Vagina (tissue), 2 donors: Measurements from ENCODE around the gene PPFIBP2. TPM values are rescaled to one million over a fixed set of nuclear protein-coding genes. Genes with fewer than 3 reads are reported as not detected.

ENCODE experiments used
- DNase-seq, 2 donors: peaks; one replicate each; pipeline ENCODE4 v3.0.0-alpha.2; 2017; ENCODE audit errors: extremely low spot score in 2 of 2
- H3K27ac ChIP-seq: fragments of 200-600 bp; sonication (generic); one replicate; pipeline ENCODE4 v1.5.1; 2019
- H3K27me3 ChIP-seq: fragments of 200-600 bp; sonication (generic); one replicate; pipeline ENCODE4 v1.5.1; 2019
- H3K36me3 ChIP-seq, 2 donors: fragments of 200-600 bp; sonication (generic); one replicate each; pipeline ENCODE4 v1.5.1; 2017 to 2019
- H3K4me1 ChIP-seq: fragments of 200-600 bp; sonication (generic); one replicate; pipeline ENCODE4 v1.5.1; 2019
- H3K4me3 ChIP-seq, 2 donors: fragments of 200-600 bp; sonication (generic); 1 replicate in 1 of 2; 2 replicates in 1 of 2; pipeline ENCODE4 v1.5.1; 2016 to 2019
- H3K9me3 ChIP-seq: fragments of 200-600 bp; sonication (generic); one replicate; pipeline ENCODE4 v1.5.1; 2019
- CTCF ChIP-seq, 3 experiments: fragments of 450-650 bp in 2 of 3; fragments of 200-600 bp in 1 of 3; sonication (generic) in 1 of 3; IDR thresholded peaks; one replicate each; pipeline ENCODE4 v1.5.1; 2017 to 2019; ENCODE audit warnings: antibody characterized with exemption in 3 of 3, mild to moderate bottlenecking in 2 of 3, moderate library complexity in 2 of 3
- POLR2A ChIP-seq, 2 donors: fragments of 450-650 bp; IDR thresholded peaks; one replicate each; pipeline ENCODE4 v1.6.1; 2017; ENCODE audit warnings: antibody characterized with exemption in 2 of 2, mild to moderate bottlenecking in 2 of 2, moderate library complexity in 2 of 2
- POLR2AphosphoS5 ChIP-seq, 2 donors: sonication (generic); formaldehyde crosslinking; IDR thresholded peaks; one replicate each; pipeline ENCODE4 v1.9.0; 2017; ENCODE audit warnings: antibody characterized with exemption in 2 of 2, mild to moderate bottlenecking in 2 of 2, low read depth in 1 of 2; ENCODE audit not compliant: insufficient read depth in 1 of 2
- intact Hi-C: fragments of 100-400 bp; cut with DNase I; formaldehyde crosslinking; loops from one replicate; pipeline ENCODE4 v1.15.1; 2023
- total RNA-seq: library from RNA; depleted of rRNA; stranded (reverse); fragments of >200 nt; gene quantifications from one replicate; pipeline ENCODE4 v1.2.3, GENCODE V29; 2016

Gene PPFIBP2
- total RNA-seq, 1 donor from 2014 or later: 48.1 TPM

- TF ChIP-seq POLR2A (IDR thresholded peaks at IDR 0.05): no peak
- no peak for TF ChIP-seq POLR2AphosphoS5 (IDR thresholded peaks at IDR 0.05; ENCODE audit: insufficient read depth in 1 of 2, low read depth in 1 of 2)
- no peaks in the 10 kb centered on the region for H3K36me3 ChIP-seq
- no peak overlapping the region for H3K4me3 ChIP-seq
- H3K27me3 ChIP-seq: no peaks in the 10 kb centered on the region
- peaks cover 17% of the 10 kb centered on the region for H3K4me1 ChIP-seq
- H3K27ac ChIP-seq: no peak overlapping the region
- DNase-seq: no peak
- intact Hi-C loops: no loop called here
- H3K9me3 ChIP-seq: no peaks in the 10 kb centered on the region
These were observed 19.6 kb downstream of the PPFIBP2 start for GRCh38 chr11:7533199-7534041.

- Histone ChIP-seq H3K4me3 (no peak overlapping the region), H3K4me1 (peaks cover 22% of the 10 kb centered on the region), H3K27ac (no peak overlapping the region), H3K27me3 (no peaks in the 10 kb centered on the region), H3K9me3 (no peaks in the 10 kb centered on the region), H3K36me3 (no peaks in the 10 kb centered on the region)
- no peak for TF ChIP-seq POLR2AphosphoS5 (IDR thresholded peaks at IDR 0.05; ENCODE audit: insufficient read depth in 1 of 2, low read depth in 1 of 2)
- TF ChIP-seq POLR2A (IDR thresholded peaks at IDR 0.05): no peak
- no peak for TF ChIP-seq CTCF (IDR thresholded peaks at IDR 0.05)
- no peak for DNase-seq
- intact Hi-C loops: no loop called here
These were observed 20.2 kb downstream of the PPFIBP2 start for GRCh38 chr11:7534042-7534378.

DNA sequence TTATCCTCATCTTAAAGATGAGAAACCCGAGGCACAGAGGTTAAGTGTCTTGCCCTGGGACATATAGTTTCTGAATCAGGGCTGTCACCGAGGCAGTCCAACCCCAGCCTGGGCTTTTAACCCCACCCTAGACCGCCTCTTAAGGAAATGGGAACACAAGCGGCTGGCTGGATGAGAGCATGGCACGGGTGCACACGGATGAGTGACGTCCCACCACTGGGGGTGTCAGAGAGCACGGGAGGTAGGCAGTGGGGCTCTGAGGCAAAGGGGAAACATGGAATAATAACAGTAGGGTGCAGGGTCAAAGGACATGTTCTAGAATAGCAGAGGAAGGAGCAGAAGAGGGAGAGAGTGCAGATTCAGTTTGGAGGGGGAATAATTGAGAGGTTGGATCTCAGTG, 22.3 kb downstream of the PPFIBP2 start:
- intact Hi-C loops: no loop called here
- H3K27me3 ChIP-seq: no peaks in the 10 kb centered on the region
- H3K36me3 ChIP-seq: no peaks in the 10 kb centered on the region
- no peaks in the 10 kb centered on the region for H3K9me3 ChIP-seq
- no peak for DNase-seq
- no peak for TF ChIP-seq POLR2AphosphoS5 (IDR thresholded peaks at IDR 0.05; ENCODE audit: insufficient read depth in 1 of 2, low read depth in 1 of 2)
- no peak for TF ChIP-seq CTCF (IDR thresholded peaks at IDR 0.05)
- TF ChIP-seq POLR2A (IDR thresholded peaks at IDR 0.05): no peak
- no peak overlapping the region for H3K4me3 ChIP-seq
- H3K4me1 ChIP-seq: peaks cover 43% of the 10 kb centered on the region
- H3K27ac ChIP-seq: no peak overlapping the region

DNA sequence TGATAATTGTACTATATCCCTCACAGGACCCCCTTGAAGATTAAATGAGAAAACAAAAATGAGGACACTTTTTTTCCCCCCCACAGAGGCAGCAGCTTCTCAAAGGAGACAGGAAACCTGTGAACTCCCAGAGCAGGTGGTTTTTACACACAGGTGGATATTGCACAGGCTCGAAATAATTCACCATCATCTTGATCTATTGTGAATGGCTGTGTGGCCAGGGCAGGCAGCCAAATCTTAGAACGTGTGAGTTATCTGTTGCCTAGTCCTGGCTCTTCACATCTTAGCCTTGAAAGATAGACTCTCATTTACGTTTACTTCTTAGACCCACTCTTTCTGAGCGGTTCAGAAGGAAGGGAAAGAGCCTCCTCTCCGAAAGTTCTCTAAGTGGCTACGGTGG, 23.5 kb downstream of the PPFIBP2 start:
- intact Hi-C loops: no loop called here
- no peak for TF ChIP-seq POLR2AphosphoS5 (IDR thresholded peaks at IDR 0.05; ENCODE audit: insufficient read depth in 1 of 2, low read depth in 1 of 2)
- TF ChIP-seq CTCF (IDR thresholded peaks at IDR 0.05): no peak
- TF ChIP-seq POLR2A (IDR thresholded peaks at IDR 0.05): no peak
- no peaks in the 10 kb centered on the region for H3K27me3 ChIP-seq
- peaks cover 51% of the 10 kb centered on the region for H3K4me1 ChIP-seq
- H3K4me3 ChIP-seq: no peak overlapping the region
- no peaks in the 10 kb centered on the region for H3K36me3 ChIP-seq
- no peak for DNase-seq
- no peaks in the 10 kb centered on the region for H3K9me3 ChIP-seq
- H3K27ac ChIP-seq: no peak overlapping the region

- H3K4me1 ChIP-seq: peaks cover 51% of the 10 kb centered on the region
- peak overlapping the region; percentile 66 for H3K27ac ChIP-seq
- DNase-seq: no peak
- peak overlapping the region in 1 of 2 donors; percentile 7 for H3K4me3 ChIP-seq
- intact Hi-C loops: no loop called here
- no peaks in the 10 kb centered on the region for H3K36me3 ChIP-seq
- no peaks in the 10 kb centered on the region for H3K9me3 ChIP-seq
- TF ChIP-seq CTCF (IDR thresholded peaks at IDR 0.05) (peak in 1 of 3 experiments; percentile 14), POLR2A (IDR thresholded peaks at IDR 0.05) (no peak)
- H3K27me3 ChIP-seq: no peaks in the 10 kb centered on the region
These were observed 24.2 kb downstream of the PPFIBP2 start for GRCh38 chr11:7538031-7538430.
